SU-DHL-6 (cell line): Measurements from ENCODE around the gene KMT2B.

Experiments used
- EZH2phosphoT487 ChIP-seq: fragments of 200-600 bp; sonication (generic), shearing (Covaris generic); conservative IDR thresholded peaks from 2 replicates; pipeline ENCODE4 v1.6.1; 2018; ENCODE audit warnings: mild to moderate bottlenecking, antibody characterized with exemption, low read length, moderate library complexity, mixed read lengths
- TF ChIP-seq, protein P1 (sequence below): fragments of 200-600 bp; sonication (generic); IDR thresholded peaks from one replicate; pipeline ENCODE4 v1.5.1; 2017; ENCODE audit warnings: antibody characterized with exemption, mild to moderate bottlenecking, low read length, moderate library complexity; ENCODE audit not compliant: insufficient read depth, poor library complexity, severe bottlenecking

DNA sequence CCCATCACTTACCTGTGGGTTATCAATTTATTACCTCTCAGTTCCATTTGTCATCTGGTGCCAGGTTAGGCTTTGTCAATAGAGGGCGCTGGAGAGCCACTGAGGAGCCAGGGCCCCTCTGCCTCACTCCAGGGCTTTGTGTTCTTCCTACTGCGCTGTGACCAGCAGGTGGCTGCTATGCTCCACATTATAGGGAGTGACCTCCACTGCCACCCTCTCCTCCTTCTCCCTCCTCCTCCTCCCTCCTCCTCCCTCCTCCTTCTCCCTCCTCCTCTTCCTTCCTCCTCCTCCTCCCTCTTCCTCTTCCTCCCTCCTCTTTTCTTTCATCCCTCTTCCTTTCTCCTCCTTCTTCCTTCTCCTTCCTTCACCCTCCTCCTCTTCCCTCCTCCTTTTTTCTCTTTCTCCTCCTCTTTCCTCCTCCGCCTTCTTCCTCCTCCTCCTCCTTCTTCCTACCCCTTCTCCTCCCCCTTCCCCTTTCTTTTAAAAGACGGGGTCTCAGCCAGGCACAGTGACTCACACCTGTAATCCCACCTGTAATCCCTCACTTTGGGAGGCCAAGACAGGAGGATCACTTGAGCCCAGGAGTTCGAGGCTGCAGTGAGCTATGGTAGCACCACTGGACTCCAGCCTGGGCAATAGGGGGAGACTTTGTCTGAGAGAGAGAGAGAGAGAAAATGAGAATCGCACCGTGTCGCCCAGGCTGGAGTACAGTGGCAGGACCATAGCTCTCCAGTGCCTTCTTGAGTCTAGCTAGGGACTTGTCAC lies 23.8 kb upstream of the KMT2B start:
- TF ChIP-seq, protein P1, sequence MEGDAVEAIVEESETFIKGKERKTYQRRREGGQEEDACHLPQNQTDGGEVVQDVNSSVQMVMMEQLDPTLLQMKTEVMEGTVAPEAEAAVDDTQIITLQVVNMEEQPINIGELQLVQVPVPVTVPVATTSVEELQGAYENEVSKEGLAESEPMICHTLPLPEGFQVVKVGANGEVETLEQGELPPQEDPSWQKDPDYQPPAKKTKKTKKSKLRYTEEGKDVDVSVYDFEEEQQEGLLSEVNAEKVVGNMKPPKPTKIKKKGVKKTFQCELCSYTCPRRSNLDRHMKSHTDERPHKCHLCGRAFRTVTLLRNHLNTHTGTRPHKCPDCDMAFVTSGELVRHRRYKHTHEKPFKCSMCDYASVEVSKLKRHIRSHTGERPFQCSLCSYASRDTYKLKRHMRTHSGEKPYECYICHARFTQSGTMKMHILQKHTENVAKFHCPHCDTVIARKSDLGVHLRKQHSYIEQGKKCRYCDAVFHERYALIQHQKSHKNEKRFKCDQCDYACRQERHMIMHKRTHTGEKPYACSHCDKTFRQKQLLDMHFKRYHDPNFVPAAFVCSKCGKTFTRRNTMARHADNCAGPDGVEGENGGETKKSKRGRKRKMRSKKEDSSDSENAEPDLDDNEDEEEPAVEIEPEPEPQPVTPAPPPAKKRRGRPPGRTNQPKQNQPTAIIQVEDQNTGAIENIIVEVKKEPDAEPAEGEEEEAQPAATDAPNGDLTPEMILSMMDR, result peak; percentile 95
- no peak for TF ChIP-seq EZH2phosphoT487
